ENCODE data around the gene C2orf69. TPM values are rescaled to one million over a fixed set of nuclear protein-coding genes. Genes with fewer than 3 reads are reported as not detected.

C2orf69 gene
- total and polyA plus RNA-seq, 2 experiments from 2014 or later: 6.8 to 10.5 TPM

DNA sequence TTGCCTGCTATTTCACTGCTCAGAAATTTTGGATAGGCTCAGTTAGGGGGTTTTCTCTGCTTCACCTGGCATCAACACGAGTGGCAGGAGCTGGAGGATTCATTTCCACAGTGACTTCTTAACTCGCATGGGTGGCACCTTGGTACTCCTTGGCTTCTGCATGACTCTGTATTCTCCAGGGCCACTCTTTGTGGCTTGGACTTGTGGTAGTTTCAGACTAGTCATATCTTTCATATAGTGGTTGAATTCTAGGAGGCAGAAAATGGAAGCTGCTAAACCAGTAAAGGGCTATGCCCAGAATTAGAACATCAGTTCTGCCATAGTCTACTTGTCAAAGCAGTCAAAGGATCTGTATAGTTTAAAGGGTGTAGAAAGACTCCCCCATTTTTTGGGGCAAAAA, 51.1 kb downstream of the C2orf69 start:
- H2AFZ ChIP-seq: no peak overlapping the region
- no peaks in the 10 kb centered on the region for H3K27me3 ChIP-seq
- no peaks in the 10 kb centered on the region for H4K20me1 ChIP-seq (ENCODE audit: insufficient read depth, poor library complexity, severe bottlenecking)
- H3K9me2 ChIP-seq (replicated peaks; ENCODE audit: insufficient read depth): no peaks in the 10 kb centered on the region
- H3K4me3 ChIP-seq: no peak overlapping the region
- 98% methylated on average over 2 of the region's 2 CpGs for WGBS (ENCODE audit: low lambda C conversion rate, missing lambda C conversion rate)
- H3K9me3 ChIP-seq (ENCODE audit: low read depth): no peaks in the 10 kb centered on the region
- DNase-seq (ENCODE audit: low spot score): no peak
- H3K36me3 ChIP-seq (replicated peaks; ENCODE audit: insufficient read depth, low read depth): no peaks in the 10 kb centered on the region
- peaks cover 7% of the 10 kb centered on the region for H3K4me1 ChIP-seq (ENCODE audit: insufficient read depth)
- peaks cover 15% of the 10 kb centered on the region for H3K79me2 ChIP-seq
- TF ChIP-seq EZH2 (IDR thresholded peaks at IDR 0.05; ENCODE audit: borderline replicate concordance): no peak
- no peak for TF ChIP-seq EZH2phosphoT487 (IDR thresholded peaks at IDR 0.05; ENCODE audit: low read depth, severe bottlenecking, unreplicated experiment)
- TF ChIP-seq, protein P1, sequence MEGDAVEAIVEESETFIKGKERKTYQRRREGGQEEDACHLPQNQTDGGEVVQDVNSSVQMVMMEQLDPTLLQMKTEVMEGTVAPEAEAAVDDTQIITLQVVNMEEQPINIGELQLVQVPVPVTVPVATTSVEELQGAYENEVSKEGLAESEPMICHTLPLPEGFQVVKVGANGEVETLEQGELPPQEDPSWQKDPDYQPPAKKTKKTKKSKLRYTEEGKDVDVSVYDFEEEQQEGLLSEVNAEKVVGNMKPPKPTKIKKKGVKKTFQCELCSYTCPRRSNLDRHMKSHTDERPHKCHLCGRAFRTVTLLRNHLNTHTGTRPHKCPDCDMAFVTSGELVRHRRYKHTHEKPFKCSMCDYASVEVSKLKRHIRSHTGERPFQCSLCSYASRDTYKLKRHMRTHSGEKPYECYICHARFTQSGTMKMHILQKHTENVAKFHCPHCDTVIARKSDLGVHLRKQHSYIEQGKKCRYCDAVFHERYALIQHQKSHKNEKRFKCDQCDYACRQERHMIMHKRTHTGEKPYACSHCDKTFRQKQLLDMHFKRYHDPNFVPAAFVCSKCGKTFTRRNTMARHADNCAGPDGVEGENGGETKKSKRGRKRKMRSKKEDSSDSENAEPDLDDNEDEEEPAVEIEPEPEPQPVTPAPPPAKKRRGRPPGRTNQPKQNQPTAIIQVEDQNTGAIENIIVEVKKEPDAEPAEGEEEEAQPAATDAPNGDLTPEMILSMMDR (IDR thresholded peaks at IDR 0.05; ENCODE audit: poor library complexity): no peak
- no peak overlapping the region for H3K4me2 ChIP-seq
- no peak overlapping the region for H3K27ac ChIP-seq

- H3K27ac ChIP-seq: no peak overlapping the region
- no peak overlapping the region for H3K4me2 ChIP-seq
- no peaks in the 10 kb centered on the region for H3K9me2 ChIP-seq (replicated peaks; ENCODE audit: insufficient read depth)
- H3K4me1 ChIP-seq (ENCODE audit: insufficient read depth): no peaks in the 10 kb centered on the region
- no peak overlapping the region for H3K4me3 ChIP-seq
- WGBS (ENCODE audit: low lambda C conversion rate, missing lambda C conversion rate): 95% methylated on average over 2 of the region's 2 CpGs
- no peaks in the 10 kb centered on the region for H4K20me1 ChIP-seq (ENCODE audit: insufficient read depth, poor library complexity, severe bottlenecking)
- H3K79me2 ChIP-seq: no peaks in the 10 kb centered on the region
- H3K9me3 ChIP-seq (ENCODE audit: low read depth): no peaks in the 10 kb centered on the region
- H3K36me3 ChIP-seq (replicated peaks; ENCODE audit: insufficient read depth, low read depth): no peaks in the 10 kb centered on the region
- H3K27me3 ChIP-seq: no peaks in the 10 kb centered on the region
- no peak overlapping the region for H2AFZ ChIP-seq
- TF ChIP-seq, protein P1 (IDR thresholded peaks at IDR 0.05; ENCODE audit: poor library complexity): no peak
- TF ChIP-seq EZH2 (IDR thresholded peaks at IDR 0.05; ENCODE audit: borderline replicate concordance) (no peak), EZH2phosphoT487 (IDR thresholded peaks at IDR 0.05; ENCODE audit: low read depth, severe bottlenecking, unreplicated experiment) (no peak)
- DNase-seq (ENCODE audit: low spot score): no peak
Measured at GRCh38 chr2:199966405-199966804, 55.3 kb downstream of the C2orf69 start.

GRCh38 chr2:199966976-199967375, 55.9 kb downstream of the C2orf69 start:
- TF ChIP-seq EZH2phosphoT487 (IDR thresholded peaks at IDR 0.05; ENCODE audit: low read depth, severe bottlenecking, unreplicated experiment): no peak
- TF ChIP-seq, protein P1 (IDR thresholded peaks at IDR 0.05; ENCODE audit: poor library complexity): no peak
- no peak for TF ChIP-seq EZH2 (IDR thresholded peaks at IDR 0.05; ENCODE audit: borderline replicate concordance)
- WGBS (ENCODE audit: low lambda C conversion rate, missing lambda C conversion rate): 95% methylated on average over 1 of the region's 1 CpG
- no peak for DNase-seq (ENCODE audit: low spot score)
- Histone ChIP-seq H3K9me2 (replicated peaks; ENCODE audit: insufficient read depth) (no peaks in the 10 kb centered on the region), H3K79me2 (no peaks in the 10 kb centered on the region), H2AFZ (no peak overlapping the region), H3K27me3 (no peaks in the 10 kb centered on the region), H3K4me2 (no peak overlapping the region), H3K4me1 (ENCODE audit: insufficient read depth) (peaks cover 2% of the 10 kb centered on the region), H3K27ac (no peak overlapping the region), H4K20me1 (ENCODE audit: insufficient read depth, poor library complexity, severe bottlenecking) (no peaks in the 10 kb centered on the region), H3K4me3 (no peak overlapping the region), H3K36me3 (replicated peaks; ENCODE audit: insufficient read depth, low read depth) (no peaks in the 10 kb centered on the region), H3K9me3 (ENCODE audit: low read depth) (no peaks in the 10 kb centered on the region)

- TF ChIP-seq EZH2phosphoT487 (IDR thresholded peaks at IDR 0.05; ENCODE audit: low read depth, severe bottlenecking, unreplicated experiment) (no peak), EZH2 (IDR thresholded peaks at IDR 0.05; ENCODE audit: borderline replicate concordance) (no peak)
- TF ChIP-seq, protein P1 (IDR thresholded peaks at IDR 0.05; ENCODE audit: poor library complexity): no peak
- Histone ChIP-seq H3K36me3 (replicated peaks; ENCODE audit: insufficient read depth, low read depth) (no peaks in the 10 kb centered on the region), H3K27me3 (no peaks in the 10 kb centered on the region), H4K20me1 (ENCODE audit: insufficient read depth, poor library complexity, severe bottlenecking) (no peaks in the 10 kb centered on the region), H3K4me3 (no peak overlapping the region), H3K9me2 (replicated peaks; ENCODE audit: insufficient read depth) (no peaks in the 10 kb centered on the region), H2AFZ (no peak overlapping the region), H3K27ac (no peak overlapping the region), H3K79me2 (no peaks in the 10 kb centered on the region), H3K4me2 (no peak overlapping the region), H3K9me3 (ENCODE audit: low read depth) (no peaks in the 10 kb centered on the region), H3K4me1 (ENCODE audit: insufficient read depth) (peaks cover 3% of the 10 kb centered on the region)
- no peak for DNase-seq (ENCODE audit: low spot score)
- WGBS (ENCODE audit: low lambda C conversion rate, missing lambda C conversion rate): 97% methylated on average over 1 of the region's 1 CpG
Measured at GRCh38 chr2:199968126-199968525, 57.0 kb downstream of the C2orf69 start.
